HG03442 (cell line): ENCODE measurements around the gene GOLIM4.
"Not testable (repeated sequence)": the region's sequence is repeated elsewhere in the genome, so short reads cannot be mapped to it uniquely, and the experiment has no call there.

Source experiments
- ATAC-seq: cut with Tn5 transposase; IDR thresholded peaks from one replicate; pipeline ENCODE4 v1.9.1; 2021; ENCODE audit warnings: mild to moderate bottlenecking, moderate library complexity; ENCODE audit not compliant: unreplicated experiment

GOLIM4 gene

DNA sequence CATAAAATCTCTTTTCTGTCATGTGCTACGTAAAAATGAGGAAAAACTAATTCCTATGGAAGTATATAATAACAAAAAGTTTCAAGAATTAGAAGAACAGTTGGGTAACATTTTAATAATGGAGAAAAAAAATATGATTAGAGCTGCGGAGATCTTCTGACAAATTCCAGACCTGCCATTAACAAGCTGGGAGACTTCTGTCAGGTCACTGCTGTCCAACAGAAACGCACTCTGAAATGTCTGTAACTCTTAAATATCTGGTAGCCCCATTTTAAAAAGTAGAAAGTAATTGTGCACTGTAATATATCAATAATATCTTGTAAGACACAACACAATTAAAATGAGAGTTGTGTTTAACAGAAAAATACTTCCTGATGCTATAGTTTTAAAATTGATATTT is 15.7 kb downstream of the GOLIM4 start:
- no peak for ATAC-seq

DNA sequence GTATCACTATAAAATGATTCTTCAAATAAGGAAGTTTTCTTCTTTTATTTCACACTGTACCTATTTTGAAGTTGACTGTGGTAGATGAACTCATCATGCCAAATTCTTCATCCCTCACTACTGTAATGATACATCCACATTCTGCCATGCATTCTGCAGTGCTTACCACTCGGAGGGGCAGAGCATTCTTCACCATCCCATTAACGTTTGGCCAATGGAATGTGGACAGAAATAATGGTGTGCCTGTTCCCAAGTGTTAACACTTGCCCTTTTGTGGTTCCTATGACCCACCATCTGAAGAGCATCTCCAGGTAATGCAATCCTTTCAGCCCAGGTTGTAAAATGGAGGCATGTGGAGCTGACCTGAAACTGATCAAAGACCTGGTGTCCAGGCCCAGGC is 18.6 kb downstream of the GOLIM4 start:
- ATAC-seq: no peak

DNA sequence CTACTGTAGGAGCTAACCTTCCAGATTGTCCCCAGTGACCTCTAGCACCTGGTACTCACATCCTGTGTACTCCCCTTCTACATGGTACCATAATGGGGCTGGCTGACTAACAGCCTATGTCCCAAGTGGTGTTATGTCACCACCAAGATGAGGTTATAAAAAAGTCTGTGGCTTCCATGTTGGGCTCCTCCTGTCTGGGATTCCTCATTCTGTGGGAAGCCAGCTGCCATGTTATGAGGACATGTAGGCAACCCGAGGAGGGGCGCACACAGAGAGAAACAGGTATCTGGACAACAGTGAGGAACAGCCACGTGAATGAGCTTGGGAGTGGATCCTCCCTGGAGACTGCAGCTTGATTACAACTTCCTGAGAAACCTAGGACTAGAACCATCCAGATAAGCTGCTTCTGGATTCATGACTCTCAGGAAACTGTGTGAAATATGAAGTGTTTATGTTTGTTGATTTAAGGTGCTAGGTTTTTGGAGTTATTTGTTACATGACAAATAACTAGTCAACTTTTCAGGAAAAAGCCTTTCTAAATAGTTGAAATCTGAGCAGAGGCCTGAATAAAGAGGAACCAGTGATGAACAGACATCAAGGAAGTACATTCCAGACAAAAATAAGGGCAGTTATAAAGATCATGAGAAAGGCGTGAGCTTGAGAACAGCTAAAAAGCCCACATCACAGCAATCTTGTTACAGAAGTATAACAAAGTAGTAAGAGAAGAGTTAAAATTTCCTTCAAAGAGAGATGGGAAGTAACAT is 21.7 kb downstream of the GOLIM4 start:
- no peak for ATAC-seq

DNA sequence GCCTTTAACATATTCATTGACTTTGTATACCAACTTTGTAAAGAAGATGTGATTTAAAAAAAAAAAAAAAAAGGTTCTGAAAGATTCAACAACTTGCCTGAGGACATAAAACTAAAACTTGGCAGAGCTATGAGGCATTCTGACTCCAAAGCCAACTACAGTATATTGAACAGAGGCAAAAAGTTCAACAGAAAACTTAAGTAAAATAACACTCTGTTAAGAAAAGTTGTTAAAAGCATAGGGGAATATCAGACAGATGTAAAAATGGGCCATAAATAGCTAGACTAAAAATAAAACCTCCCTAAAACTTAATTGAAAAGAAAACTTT is 23.4 kb downstream of the GOLIM4 start:
- no peak for ATAC-seq

DNA sequence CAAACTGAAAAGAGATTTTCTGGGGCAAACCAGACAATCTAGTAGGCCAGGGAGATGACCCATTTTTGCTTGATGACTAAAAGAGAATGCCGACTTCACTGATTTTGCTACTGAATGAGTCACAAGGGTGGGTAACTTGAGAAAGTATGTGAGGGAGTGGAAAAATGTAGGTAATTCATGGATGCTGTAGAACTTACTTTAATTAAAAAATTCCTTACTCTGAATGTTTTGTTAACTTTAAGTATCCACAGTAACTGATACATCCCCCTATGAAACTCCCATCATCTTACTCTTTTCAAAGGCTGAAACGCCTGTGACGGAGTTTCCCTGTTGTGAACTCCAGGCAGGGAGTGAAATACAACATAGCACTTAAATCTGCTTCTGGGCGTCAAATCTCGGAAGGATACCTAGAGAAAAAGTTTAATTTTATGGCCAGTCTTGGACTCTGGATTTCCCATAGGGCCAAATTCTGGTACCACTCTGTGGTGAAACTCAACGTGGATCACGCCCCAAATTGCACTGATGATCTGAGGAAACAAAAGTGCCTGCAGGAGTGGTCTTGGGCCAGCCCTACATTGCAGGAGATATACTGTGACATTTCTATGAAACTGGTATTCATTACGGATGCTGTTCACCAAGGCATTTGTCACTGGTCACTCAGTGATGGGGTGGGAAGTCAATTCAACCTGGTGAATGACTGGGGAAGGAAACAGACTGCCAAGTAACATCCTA is 24.0 kb downstream of the GOLIM4 start:
- no peak for ATAC-seq

DNA sequence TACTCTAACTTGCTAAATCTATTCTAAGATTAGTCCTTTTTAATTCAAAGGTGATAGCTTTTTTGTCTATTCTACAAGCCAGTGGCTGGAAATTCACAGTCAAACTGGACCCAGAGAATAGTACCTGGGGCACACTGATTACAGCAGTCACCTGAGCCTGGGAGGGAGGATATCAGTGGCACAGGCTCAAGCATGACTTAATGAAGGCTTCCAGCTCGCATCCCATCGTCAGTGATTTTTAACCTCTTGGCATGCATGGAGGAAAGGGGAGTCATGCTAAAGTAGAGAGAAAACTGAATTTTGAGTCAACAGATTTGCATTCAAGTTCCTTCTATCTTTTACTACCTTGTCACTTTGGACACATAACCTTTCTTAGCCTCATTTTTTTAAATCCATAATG is 24.8 kb downstream of the GOLIM4 start:
- ATAC-seq: no peak

DNA sequence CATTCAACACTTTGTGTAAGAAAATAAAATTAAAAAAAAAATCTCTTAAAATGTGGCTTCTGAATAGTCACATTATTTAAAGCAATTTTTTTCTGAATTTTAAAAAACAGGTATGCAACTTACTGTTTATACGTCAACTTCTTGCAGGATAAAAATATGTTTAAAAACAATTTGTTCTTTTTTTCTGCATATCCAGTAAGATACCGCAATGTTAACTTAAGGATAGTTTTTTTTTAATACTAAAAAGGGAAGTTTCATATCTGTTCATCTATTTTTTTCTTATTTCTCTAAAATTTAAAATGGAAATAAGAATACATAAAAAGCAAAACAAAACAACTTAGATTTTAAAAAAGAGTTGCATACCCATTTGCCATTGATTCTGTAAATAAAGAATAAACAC is 27.4 kb downstream of the GOLIM4 start:
- ATAC-seq: no peak

DNA sequence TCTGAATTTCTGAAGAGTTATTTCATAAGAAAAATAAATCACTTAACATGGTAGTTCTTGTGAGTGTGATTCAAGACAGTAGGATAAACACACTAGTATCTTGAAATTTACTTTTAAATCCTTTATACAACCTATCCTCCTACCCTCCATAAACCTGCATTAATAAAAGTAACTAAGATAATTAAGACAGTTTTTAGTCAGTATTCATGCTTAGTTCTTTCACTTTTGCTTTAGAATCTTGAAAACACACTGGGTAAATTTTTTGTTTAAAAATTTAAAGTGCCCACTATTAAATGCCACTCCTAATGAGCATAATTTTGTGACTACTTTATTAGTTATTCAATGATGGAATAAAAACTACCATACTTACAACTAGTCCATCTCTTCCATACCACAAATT is 28.8 kb downstream of the GOLIM4 start:
- no peak for ATAC-seq

DNA sequence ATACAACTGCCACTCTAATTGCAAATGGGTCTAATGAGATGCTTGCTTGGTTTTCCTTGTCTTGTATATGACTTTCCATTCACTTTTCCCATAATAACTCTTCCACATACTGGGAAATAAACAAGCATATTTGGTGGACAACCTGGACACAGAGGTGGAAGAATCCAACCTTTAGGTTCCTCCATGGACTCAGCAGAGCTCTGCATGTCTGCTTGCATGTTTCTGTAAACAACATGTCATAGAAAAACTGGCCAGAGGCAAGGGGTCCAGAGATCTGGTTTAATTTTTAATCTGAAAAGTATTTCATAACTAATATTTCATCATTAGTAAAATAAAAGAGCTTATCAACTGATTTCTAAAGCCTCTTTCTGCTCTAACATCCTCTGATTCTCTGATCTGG is 30.2 kb downstream of the GOLIM4 start:
- ATAC-seq: no peak

DNA sequence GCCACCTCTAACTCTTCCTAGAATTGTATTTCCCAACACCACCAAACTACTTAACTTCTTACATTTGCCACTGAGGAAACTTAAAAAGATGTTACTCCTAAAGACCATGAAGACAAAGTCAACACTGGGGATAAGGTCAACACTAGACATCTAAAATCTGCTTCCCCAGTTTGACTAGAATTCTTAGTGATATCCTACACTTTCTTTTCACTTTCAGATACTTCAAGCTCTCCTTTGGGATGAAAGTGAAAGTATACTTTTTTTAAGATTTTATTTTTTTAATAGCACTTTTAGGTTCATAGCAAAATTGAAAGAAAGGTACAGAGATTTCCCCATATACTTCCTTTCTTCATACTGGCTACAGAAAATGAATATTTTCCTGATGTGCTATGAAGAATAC is 32.6 kb downstream of the GOLIM4 start:
- no peak for ATAC-seq

DNA sequence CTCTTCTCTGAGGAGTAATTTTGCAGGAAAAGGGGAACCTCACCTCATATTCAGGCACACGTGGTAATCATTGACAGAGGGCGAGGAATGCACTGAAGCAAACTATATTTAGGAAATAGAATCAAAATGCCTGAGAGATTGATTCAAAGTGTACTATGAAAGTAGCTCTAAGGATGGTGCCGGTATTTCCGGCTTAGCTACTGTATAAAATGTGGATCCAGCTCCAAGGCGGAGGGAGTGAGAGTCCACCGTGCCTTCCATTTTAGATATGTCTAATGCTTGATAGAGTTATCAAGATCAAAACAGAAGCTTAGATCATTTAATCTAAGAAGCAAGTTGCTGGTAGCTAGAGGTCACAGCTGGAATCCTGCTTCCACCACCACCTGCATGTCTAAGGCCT is 33.0 kb downstream of the GOLIM4 start:
- no peak for ATAC-seq

DNA sequence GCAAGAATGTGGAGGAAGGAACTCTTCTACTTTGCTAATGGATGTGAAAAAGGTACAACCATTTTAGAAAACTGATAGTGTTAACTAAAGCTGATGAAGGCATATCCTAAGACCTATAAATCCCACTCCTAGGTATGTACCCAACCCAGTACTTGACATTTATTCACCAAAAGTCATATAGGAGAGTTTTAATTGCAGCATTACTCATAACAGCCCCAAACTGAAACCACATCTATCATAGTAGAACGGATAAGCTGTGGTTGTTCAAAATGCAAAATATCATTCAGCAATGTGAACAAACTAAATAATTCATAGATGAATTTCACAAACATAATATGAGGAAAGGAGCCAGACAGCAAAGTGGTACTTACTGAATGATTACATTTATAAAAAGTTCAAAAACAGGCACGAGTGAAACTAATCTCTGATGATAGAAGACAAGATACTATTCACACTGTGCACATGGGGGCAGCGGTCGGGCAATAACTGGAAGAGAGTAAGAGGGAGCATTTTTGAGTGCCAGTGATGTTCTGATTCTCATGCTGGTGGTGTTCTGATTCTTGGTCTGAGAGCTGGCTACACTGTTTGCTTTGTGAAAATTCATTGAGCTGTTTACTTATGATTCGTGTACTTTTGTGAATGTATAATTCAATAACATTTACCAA is 34.3 kb downstream of the GOLIM4 start:
- peak; percentile 98 for ATAC-seq

DNA sequence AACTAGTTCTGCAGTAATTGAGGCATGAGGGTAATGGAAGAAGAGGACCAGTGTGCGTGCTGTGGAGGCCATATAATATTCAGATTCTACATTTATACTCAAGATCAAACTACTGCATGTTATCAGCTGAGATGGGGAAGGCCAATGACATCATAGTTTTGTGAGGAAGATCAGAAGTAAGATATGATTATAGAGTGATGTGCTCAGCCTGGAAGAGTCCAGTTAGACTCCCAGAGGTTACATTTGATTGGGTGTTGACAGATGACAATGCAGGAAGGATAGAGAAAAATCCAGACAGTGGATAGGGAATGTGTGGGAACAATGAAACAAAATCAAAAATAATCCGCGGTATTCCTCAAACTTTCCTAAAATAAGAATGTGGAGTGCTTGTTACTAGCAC is 35.4 kb downstream of the GOLIM4 start:
- no peak for ATAC-seq

DNA sequence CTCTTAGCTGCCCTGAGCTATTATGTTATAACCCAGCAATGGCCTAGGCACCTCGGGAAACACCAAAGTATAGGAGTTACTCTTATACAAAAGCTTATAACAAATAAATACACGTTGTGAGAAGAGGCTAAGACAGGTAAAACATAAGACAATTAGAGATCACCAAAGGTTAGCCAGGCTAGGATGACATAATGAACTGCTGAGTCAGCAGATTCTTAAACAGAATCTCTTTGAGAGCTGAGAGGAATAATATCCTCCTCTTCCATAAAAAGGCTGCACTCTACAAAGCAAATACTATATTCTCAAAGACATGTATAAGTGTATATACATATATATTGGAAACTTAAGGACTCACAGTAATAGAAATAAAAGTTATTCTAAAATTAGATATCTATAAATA is 37.2 kb downstream of the GOLIM4 start:
- ATAC-seq: no peak

DNA sequence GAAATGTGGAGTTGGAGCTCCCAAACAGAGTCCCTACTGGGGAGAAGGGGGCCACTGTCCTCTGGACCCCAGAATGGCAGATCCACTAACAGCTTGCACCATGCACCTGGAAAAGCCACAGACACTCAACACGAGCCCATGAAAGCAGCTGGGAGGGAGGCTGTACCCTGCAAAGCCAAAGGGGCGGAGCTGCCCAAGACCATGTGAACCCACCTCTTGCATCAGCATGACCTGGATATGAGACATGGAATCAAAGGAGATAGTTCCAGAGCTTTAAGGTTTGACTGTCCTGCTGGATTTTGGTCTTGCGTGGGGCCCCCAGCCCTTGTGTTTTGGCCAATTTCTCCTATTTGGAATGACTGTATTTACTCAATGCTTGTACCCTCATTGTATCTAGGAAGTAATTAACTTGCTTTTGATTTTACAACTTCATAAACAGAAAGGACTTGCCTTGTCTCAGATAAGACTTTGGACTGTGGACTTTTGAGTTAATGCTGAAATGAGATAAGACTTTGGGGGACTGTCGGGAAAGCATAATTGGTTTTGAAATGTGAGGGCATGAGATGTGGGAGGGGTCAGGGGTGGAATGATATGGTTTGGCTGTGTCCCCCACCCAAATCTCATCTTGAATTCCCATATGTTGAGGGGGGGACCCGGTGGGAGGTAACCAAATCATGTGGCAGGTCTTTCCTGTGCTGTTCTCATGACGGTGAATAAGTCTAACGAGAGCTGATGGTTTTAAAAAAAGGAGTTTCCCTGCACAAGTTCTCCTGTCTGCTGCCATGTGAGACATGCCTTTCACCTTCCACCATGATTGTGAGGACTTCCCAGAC is 39.1 kb downstream of the GOLIM4 start:
- ATAC-seq: not testable (repeated sequence)

DNA sequence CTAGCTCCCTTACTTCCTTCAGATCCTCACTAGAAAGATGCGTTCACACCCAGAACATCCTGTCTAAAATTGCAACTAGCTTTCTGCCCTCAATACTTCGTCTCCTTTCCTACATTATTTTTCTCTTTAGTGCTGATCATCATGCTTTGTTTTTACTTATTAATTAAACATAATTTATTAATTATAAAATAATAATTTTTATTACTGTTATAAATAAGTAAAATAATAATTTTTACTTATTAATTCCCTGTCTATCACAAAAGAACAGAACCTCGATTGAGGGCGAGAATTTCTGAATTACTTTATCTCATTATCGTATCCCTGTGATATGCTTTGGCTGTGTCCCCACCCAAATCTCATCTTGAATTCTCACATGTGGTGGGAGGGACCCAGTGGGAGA is 41.3 kb downstream of the GOLIM4 start:
- no peak for ATAC-seq

DNA sequence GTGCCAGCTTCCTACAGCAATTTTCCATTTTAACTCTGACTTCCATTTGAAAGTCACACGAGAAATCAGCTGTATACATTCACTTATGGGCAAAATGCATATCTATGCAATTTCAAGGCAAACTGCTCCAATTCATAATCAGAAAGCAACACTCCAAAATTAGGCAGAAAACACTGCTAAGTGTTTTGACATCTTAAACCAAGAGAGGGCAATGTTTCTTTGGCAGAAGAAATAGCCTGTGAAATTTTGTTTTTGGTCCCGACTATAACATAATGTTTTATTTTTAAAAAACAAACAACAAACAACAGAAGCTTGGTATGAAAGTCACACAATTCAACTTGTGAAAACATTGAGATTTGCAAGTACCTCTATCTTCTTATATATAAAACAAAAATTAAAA is 42.6 kb downstream of the GOLIM4 start:
- ATAC-seq: no peak

DNA sequence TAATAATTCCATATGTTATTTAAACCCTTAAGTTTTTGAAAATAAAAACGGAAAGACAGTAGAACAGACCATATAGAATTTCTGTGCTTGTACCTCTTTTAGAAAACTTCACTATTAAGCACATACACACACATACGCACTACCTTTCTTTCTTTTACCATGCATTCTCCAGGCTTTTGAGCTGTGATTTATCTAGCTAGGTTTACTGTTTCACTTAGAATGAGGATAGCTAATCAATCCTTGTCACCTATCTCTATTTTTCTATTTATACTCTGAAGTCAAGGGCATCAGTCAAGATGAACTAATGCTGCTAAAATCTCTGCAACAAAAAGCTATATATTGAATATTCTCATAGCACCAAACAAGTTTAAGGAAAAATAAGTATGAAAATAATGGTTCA is 43.2 kb downstream of the GOLIM4 start:
- no peak for ATAC-seq

DNA sequence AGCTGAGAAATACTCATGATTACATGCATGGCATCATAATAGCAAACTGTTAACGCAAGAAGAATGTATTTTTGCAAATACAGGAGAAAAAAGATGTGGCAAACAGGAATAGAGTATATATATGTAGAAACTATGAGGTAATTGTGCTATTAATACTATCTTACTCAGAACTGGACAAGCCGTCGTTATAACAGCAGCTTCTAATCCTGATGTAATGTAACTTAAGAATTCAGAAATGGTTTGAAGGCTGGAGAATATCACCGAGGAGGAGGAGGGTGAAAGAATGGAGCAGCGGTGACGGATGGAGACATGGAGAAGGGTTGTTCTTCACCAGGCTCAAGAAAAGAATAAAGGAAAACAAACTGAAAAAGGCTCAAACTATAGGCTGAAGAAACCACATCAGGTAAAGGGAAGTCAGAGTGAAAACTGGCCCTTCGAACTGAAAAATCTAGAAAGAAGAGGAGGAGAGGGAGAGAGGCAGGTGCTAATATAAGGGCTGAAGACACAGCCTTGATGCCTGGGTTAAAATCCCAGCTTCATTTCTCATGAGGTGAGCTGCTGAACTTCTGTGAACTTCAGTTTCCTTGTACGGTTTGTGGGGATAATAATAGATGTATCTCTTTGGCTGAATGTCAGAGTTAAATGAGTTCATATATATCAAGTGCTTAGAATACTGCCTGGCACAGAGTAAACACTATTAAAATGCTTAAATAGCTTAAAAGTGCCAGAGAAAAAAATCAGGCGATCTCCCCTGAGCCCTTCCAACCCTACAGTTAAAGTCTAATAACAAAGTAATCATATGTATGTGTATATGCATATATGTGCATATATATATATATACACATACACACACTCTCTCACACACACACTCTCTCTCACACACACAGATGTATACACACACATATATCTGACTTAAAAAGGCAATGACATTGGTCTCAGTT is 43.9 kb downstream of the GOLIM4 start:
- peak; percentile 76 for ATAC-seq

DNA sequence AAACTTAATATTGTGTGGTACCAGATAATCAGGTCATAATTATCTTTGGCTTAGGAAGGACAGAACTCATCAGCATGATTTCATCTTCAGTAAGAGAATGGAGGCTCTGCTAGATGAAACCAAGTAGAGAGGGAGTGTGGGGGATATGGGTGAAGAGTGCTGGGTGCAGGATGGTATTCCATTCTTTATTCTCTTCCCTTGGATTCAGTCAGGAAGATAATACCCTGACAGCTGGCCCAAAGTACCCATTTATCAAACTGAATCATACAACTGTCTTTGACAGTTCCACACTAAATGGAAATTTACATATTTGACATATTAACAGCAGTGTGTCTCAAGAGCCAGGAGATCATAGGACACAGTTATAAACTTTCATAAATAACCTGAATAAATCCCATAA is 44.7 kb downstream of the GOLIM4 start:
- no peak for ATAC-seq
